SKM-1 (cell line): ENCODE results near the gene GLA.
A peak's percentile ranks its signal among the peaks of the same experiment; 100 is the strongest.

Experiments used
- DNase-seq: peaks from one replicate; lab custom pipeline; 2025; ENCODE audit not compliant: unreplicated experiment; lab: John Stamatoyannopoulos, UW

GLA gene

GRCh38 chrX:101398694-101399093, 9.0 kb downstream of the GLA start:
- no peak for DNase-seq

DNA sequence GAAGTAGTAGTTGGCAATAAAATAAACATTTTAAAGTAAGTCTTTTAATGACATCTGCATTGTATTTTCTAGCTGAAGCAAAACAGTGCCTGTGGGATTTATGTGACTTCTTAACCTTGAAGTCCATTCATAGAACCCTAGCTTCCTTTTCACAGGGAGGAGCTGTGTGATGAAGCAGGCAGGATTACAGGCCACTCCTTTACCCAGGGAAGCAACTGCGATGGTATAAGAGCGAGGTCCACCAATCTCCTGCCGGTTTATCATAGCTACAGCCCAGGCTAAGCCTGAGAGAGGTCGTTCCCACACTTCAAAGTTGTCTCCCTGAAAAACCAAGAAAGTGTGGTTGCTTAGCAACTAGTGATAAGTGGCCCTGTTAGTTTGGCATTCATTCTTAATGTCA, 9.9 kb downstream of the GLA start:
- no peak for DNase-seq

- peak; percentile 17 for DNase-seq
Measured at GRCh38 chrX:101395789-101396188, 11.9 kb downstream of the GLA start.

DNA sequence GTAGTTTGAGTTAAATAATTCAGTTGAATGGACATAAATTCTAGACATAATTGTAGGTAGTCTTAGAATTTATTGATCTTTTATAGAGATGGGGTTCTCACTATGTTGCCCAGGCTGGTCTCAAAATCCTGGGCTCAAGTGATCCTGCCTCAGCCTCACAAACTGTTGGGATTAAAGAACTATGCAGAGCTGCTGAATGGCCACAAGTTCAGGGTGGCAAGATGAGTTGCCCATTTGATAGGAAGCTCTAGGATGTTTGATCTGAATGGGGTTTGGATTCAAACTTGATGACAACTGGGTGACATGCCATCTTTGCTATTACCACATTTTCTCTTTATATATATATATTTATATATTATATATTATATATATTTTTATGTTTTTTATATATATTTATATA, 13.4 kb downstream of the GLA start:
- no peak for DNase-seq

DNA sequence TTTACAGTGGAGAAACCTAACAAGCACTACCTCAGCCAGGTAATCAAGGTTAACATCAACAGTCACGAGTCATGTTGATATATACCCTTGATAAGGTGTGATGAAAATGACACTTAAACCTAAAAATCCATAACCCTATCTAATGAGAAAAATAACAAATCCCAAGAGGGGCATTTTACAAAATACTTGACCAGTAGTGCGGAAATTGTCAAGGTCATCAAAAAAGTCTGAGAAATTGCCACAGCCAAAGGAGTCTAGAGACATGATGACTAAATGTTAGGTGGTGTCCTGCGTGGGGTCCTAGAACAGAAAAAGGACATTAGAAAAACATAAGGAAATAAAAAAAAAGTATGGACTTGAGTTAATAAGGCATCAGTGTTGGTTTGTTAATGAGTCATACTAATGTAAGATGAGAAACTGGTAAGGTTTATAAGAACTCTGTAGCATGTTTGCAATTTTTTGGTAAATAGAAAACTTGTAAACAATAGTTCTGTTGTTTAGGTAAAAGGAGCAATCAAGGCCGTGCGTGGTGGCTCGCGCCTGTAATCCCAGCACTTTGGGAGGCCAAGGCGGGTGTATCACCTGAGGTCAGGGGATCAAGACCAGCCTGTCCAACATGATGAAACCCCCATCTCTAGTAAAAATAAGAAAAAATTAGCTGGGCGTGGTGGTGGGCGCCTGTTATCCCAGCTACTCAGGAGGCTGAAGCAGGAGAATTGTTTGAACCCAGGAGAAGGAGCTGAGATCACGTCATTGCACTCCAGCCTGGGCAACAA, 14.0 kb downstream of the GLA start:
- DNase-seq: no peak

GRCh38 chrX:101391831-101392230, 15.9 kb downstream of the GLA start:
- DNase-seq: no peak

DNA sequence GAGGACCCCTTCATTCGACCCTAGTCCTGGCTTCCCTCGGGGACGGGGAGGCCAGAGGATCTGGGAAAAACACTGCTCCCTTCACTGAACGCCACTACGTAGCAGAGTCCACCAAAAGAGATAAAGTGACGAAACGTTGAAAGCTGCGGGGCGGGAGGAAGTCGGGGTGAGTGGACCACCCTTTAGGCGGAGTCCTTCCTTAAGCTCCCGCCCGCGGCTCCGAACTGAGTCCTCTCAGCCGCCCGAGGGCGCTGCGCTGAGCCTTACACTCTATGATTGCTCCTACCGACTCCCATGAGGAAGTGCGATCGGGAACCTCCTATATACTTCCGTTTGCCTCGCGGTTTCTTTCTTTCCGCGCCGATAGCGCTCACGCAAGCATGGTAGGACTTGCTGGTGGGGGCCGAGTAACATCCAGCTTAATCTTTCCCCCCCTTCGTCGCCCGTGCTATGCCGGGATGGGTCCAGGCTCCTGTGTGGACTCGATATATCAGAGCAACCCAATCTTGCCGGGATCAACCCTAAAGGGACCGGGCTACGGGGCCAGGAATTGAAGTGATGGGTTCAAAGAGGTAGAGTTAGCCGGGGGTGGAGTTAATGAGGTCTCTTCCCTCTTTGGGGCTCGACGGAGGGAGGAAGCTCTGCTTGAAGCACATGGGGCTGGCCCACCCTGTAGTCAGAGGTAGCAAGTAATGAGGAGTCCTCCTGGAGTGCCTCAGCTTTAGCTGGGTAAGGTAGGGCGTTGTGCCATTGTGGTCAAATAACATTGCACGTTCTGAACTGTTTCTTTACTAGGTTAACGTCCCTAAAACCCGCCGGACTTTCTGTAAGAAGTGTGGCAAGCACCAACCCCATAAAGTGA, 16.8 kb downstream of the GLA start, which contains the start of gene RPL36A:
RPL36A (plus strand) TSS at position 348 of the 862 bp plus-strand sequence; CDS start at position 381, 33 bp downstream.
- peak; percentile 63 for DNase-seq

- DNase-seq: no peak
Measured at GRCh38 chrX:101388604-101389003, 19.1 kb downstream of the GLA start.

DNA sequence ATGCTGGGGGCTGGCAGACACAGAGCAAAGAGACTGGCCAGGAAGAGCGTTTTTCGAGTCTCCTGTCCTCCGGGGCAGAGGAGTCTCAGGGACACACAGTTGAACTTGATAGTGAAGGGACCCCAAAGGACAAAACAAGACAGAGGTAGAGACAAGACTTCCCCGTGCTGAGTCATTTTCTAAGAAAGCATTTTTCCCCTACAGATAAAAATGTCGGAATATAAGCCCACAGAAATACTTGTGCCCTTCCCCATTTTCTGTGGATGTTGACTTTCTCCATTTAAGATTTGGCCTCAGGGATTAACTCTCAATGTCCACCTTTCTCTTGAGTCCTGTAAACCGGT, 21.2 kb downstream of the GLA start:
- DNase-seq: no peak

DNA sequence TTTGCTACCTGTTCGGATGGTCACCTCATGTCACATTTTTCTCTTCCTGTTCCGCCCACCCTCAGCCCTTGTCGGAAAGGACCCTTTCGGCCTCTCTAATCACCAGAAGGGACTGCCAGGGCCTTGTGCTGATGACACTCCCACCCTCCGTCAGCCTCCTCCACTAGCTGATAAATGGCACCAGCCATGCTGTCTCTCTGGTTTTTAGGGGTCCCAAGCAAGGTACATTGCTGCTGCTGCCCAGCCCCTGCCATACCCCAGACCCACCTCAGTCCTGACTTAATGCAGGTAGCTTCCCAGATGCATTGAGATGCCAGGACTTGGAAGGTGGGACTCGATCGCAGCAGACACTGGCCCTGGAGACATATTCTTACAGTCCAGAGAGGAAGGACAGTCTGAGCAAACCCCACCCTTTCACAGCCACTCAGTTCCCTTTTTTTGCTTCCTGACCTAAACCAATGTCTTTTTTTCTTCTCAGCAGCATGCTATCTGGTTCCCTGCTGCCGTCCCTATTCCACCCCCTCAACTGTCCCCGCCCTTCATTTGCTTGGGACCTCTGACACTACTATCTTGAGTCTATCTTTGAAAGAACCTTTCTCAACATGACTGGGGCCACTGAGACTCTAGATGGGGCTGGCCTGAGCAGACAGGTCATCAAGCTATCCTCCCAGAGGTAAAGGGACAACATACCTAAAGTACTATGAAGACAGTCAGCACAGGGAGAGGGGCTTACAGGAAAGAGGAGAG, 21.8 kb downstream of the GLA start, which contains the start of gene BTK:
BTK (minus strand) TSS at position 397 of the 747 bp plus-strand sequence. CDS start 10,907 bp downstream, outside the sequence.
- DNase-seq: peak; percentile 55

GRCh38 chrX:101385026-101385684, 22.6 kb downstream of the GLA start:
- no peak for DNase-seq

DNA sequence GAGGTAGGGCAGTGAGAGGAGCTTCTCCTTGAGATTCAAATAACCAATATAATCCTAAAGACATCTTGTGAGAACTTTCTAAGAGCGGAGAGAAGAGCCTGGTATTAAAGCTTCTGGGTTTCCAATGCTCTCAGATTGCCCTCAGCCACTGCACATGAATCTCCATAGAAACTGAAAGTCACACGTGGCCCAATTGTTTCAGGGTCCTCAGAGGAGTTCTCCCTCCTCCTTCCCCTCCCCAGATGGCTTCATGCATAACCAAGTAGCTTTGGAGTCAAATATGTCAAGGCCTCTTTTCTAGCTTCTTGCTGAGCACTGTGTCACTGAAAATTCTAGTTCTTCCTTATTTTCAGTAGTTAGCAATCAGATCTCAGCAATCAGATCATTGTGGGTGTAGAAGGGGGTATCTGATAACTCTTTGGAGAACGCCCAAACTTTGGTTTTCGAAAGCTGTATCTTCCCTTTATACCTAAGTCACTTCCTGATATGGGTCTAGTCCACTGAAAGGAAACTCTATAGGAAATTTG, 24.0 kb downstream of the GLA start:
- DNase-seq: no peak

DNA sequence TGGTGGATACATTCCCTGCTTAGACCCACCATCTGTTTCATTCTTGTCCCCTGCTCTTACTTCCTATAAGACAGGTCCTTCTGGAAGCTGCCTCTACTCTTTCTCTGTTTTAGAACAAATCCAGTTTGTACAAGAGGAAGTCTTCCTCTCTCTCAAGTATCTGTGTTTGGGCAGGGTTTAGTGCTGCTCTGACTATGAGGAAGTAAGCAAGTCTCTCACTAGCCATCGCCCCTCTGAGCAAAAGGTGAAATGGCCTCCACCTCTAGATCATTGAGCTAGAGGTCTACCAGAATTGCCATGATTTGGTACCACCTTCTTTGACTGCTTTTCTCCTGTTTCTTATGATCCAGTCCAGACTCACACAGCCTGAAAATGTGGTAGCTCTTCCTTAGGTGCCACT, 30.2 kb downstream of the GLA start:
- DNase-seq: peak; percentile 5

GRCh38 chrX:101370888-101371504, 36.7 kb downstream of the GLA start:
- no peak for DNase-seq

- no peak for DNase-seq
Measured at GRCh38 chrX:101369687-101370086, 38.0 kb downstream of the GLA start.

- no peak for DNase-seq
Measured at GRCh38 chrX:101368800-101369199, 38.9 kb downstream of the GLA start.

GRCh38 chrX:101365301-101365795, 42.4 kb downstream of the GLA start:
- no peak for DNase-seq

DNA sequence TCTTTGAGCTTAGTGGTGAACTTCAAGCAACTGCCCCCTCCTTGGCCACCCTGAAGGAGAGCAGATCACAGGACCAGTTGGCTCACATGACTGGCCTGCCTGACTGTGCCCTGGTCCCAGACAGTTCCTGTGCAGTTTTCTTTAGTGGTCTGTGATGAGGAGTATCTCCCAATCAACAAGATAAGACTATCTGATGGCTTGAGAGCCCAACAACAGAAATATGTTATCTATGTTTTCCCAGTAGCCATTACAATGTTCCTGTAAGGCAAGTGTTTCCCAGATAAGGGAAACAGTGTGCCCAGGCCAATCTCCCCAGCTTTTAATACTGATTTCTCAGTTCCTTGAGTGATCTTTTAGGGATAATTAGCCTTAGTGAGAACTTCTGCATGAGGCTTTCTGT, 45.0 kb downstream of the GLA start:
- no peak for DNase-seq

DNA sequence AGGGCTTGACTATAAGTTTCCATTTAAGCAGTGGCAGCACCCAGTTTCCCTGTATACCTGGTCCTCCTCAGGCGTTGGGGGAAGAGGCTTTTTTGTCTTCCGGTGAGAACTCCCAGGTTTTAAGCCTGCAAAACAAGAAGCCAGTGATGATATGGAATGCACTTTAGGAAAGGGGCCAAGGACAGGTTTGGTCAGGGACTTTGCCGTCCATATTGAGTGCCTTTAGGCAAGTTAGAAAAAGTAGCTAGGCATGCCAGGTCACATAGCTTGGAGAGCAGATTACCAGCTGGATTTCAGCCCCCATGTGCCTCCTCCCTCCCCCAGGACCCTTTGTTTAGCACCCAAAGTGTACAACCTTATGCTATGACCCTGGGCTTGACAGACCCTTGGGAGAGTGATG, 45.6 kb downstream of the GLA start:
- no peak for DNase-seq

- DNase-seq: no peak
Measured at GRCh38 chrX:101360390-101360789, 47.3 kb downstream of the GLA start.
